Transverse colon (tissue), 4 donors: ENCODE results near the gene ARF5.

Experiments
- POLR2AphosphoS5 ChIP-seq, 3 donors: sonication (generic); formaldehyde crosslinking; IDR thresholded peaks; one replicate each; pipeline ENCODE4 v1.6.1; 2016; ENCODE audit warnings: antibody characterized with exemption in 3 of 3
- TF ChIP-seq, protein P1 (sequence below), 5 experiments: fragments of 200-600 bp in 3 of 5; fragments of 450-650 bp in 2 of 5; sonication (generic) in 3 of 5; IDR thresholded peaks; 1 replicate in 2 of 5; 2 replicates in 3 of 5; pipeline ENCODE4 v1.5.1; 2016 to 2017; ENCODE audit warnings: antibody characterized with exemption in 5 of 5, inconsistent platforms in 3 of 5, mild to moderate bottlenecking in 2 of 5, moderate library complexity in 1 of 5

GRCh38 chr7:127598318-127598717, 10.1 kb downstream of the ARF5 start:
- TF ChIP-seq POLR2AphosphoS5 (IDR thresholded peaks at IDR 0.05), result no peak
- TF ChIP-seq, protein P1, sequence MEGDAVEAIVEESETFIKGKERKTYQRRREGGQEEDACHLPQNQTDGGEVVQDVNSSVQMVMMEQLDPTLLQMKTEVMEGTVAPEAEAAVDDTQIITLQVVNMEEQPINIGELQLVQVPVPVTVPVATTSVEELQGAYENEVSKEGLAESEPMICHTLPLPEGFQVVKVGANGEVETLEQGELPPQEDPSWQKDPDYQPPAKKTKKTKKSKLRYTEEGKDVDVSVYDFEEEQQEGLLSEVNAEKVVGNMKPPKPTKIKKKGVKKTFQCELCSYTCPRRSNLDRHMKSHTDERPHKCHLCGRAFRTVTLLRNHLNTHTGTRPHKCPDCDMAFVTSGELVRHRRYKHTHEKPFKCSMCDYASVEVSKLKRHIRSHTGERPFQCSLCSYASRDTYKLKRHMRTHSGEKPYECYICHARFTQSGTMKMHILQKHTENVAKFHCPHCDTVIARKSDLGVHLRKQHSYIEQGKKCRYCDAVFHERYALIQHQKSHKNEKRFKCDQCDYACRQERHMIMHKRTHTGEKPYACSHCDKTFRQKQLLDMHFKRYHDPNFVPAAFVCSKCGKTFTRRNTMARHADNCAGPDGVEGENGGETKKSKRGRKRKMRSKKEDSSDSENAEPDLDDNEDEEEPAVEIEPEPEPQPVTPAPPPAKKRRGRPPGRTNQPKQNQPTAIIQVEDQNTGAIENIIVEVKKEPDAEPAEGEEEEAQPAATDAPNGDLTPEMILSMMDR (IDR thresholded peaks at IDR 0.05), result peak in 1 of 5 experiments; percentile 14
